HG03565 (cell line): ENCODE data around the gene IL12A.

ENCODE experiments used
- ATAC-seq: cut with Tn5 transposase; IDR thresholded peaks from one replicate; pipeline ENCODE4 v1.9.1; 2021; ENCODE audit warnings: mild to moderate bottlenecking, moderate library complexity; ENCODE audit not compliant: unreplicated experiment

The IL12A gene

DNA sequence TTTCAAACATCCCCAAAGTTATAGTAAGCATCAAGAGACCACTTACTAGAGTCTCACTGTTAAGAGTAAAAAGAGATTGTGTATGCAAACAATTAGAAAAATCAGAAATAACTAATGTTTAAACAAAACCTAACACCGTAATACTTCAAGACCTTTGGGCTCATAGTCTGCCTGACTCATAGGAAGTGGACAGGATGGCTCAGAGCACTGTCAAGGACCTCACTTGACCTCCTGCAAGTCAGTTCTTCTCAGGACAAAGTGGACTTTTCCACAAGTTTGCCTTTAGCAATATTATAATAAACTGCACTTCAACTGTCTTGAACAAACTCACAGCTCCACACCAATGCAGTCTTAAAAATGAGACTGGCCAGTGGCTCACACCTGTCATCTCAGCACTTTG lies 34.8 kb downstream of the IL12A start:
- ATAC-seq: no peak

DNA sequence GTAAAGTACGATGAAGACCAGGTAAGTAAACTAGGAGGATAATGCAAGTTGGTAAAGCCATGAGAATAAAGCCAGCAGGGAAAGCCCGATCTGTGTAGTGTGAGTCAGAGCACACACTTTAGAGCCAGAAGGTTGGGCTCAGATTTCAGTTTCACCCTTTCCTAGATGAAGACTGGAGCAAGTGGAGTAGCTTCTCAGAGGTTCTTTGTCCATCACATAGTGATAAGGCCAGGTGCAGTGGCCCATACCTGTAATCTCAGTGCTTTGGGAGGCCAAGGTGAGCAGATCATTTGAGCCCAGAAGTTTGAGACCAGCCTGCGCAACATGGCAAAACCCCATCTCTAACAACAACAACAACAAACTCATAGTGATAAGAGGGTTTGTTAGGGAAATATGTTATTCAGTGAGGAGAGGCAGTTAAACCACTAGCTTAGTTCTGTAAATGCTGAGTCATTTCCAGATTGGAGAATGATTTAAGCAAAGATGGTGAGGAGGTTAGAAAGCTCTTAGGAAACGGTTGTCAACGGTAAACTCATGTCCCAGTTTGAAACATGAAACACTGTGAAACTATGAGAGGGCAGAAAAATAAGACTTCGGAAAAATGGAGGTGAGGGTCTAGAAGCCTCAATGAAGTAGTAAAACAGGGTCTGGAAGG lies 39.0 kb downstream of the IL12A start:
- peak; percentile 93 for ATAC-seq

DNA sequence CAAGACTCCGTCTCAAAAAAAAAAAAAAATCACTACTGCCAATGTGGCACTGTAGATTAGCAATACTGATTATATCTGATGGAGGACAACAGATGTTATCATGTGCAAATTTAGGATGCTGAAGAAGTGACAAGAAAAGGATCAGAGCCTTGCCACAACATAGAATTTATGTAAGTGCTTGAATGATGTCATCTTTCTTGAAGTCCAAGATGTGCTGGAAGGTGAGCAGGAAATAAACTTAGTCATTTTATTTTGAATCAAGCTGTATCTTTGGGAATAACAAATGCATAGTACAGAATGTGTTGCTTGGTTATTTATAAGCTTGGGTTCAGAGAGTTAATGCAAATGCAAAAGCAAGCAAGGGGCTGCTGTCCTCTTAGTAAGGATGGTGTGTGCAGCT lies 47.1 kb downstream of the IL12A start:
- ATAC-seq: no peak

DNA sequence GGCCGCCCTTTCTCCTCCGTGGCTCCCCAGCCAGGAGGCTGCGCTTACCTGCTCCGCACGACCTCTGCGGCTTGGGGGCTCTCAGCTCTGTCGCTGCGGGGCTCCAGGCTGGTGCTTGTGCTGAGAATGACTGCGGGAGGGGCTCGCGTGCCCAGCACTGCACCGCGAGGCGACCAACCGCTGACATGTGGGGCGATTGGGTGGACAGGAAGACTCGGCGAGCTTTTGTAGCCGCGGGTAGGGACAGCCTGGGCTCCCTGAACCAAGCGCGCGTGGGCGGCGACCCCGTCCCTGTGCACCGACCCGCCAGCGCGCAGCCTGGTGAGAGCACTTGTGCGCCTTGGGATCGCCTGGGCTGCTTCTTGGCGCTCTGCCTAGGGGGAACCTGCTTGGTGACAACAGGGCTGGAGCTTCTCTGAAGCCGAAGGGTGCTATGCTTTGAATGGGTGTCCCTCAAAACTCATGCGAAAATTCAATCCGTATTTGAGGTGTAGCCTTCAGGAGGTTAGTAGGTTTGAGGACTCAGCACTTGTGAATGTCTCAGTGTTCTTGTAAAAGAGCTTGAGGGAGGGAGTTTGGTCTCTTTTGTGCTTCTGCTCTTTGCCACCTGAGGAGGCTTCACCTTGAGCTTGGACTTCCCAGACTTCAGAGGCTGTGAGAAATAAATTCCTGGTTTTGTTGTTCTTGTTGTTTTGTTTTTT lies 50.4 kb downstream of the IL12A start:
- no peak for ATAC-seq

- ATAC-seq: no peak
Observed at GRCh38 chr3:160040181-160040580, 51.5 kb downstream of the IL12A start.

DNA sequence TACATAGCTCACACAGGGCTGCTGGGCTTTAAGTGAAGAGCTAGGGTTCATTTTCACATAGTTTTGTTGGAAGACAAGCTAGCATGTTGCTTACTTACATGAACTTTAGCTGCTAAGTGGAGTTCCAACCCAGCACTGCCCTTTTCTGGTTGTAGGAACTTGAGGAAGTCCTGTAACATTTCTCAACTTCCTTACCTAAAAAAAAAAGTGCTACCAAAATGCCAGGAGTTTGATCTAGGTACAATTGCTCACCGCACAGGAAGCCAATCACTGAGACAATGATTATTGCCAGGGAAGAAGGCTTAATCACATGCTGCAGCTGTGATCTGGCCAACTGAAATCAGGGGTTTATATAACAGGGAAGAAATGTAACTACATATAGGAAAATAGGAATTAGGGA lies 52.8 kb downstream of the IL12A start:
- ATAC-seq: no peak

GRCh38 chr3:160044121-160044520 lies 55.5 kb downstream of the IL12A start:
- ATAC-seq: no peak
